Measurements from ENCODE around the gene VWA2. TPM values are rescaled to one million over a fixed set of nuclear protein-coding genes. Genes with fewer than 3 reads are reported as not detected.

VWA2 gene
- total RNA-seq, 2 experiments from 2014 or later = not detected

Other genes with a start within 250 kb of the VWA2 start
- gene ADRB1, start 195.4 kb upstream of the VWA2 start, total RNA-seq = under 1 TPM in 1 of 2 experiments, not detected in 1; 0.14 TPM
- gene CCDC186, start 65.1 kb upstream of the VWA2 start, total RNA-seq = 10 to 100 TPM in 1 of 2 experiments, 1 to 10 TPM in 1; 8.3 to 10.3 TPM
- under 1 TPM; 0.21 to 0.24 TPM for gene TDRD1, start 59.9 kb upstream of the VWA2 start, total RNA-seq
- 1 to 10 TPM; 3.2 to 4.6 TPM for gene AFAP1L2, start 165.2 kb downstream of the VWA2 start, total RNA-seq